Measurements from ENCODE around the gene BET1L.

- TF ChIP-seq POLR2AphosphoS5 (IDR thresholded peaks at IDR 0.05) (no peak), CTCF (IDR thresholded peaks at IDR 0.05) (no peak), POLR2A (IDR thresholded peaks at IDR 0.05) (no peak)
Measured at GRCh38 chr11:196786-197731, 10.1 kb downstream of the BET1L start.

Data from prostate gland (tissue), 2 donors.